ENCODE data around the gene EPHA6. TPM values are rescaled to one million over a fixed set of nuclear protein-coding genes. Genes with fewer than 3 reads are reported as not detected.

EPHA6 gene
- total RNA-seq, 1 experiment from 2014 or later, result 2.7 TPM

- Mint-ChIP-seq H3K27me3 (ENCODE audit: insufficient read depth, unreplicated experiment) (no peaks in the 10 kb centered on the region), H3K36me3 (ENCODE audit: insufficient read depth, unreplicated experiment) (no peaks in the 10 kb centered on the region), H3K4me3 (ENCODE audit: unreplicated experiment) (no peak overlapping the region), H3K27ac (ENCODE audit: unreplicated experiment) (no peak overlapping the region), H3K9me3 (ENCODE audit: unreplicated experiment) (no peaks in the 10 kb centered on the region), H3K4me1 (ENCODE audit: low read depth, unreplicated experiment) (no peaks in the 10 kb centered on the region)
- intact Hi-C loops (cut with micrococcal nuclease; ENCODE audit: unreplicated experiment), result no loop called here
- ChIA-PET POLR2A (no interaction called here), CTCF (no interaction called here)
- TF ChIP-seq, protein P1, sequence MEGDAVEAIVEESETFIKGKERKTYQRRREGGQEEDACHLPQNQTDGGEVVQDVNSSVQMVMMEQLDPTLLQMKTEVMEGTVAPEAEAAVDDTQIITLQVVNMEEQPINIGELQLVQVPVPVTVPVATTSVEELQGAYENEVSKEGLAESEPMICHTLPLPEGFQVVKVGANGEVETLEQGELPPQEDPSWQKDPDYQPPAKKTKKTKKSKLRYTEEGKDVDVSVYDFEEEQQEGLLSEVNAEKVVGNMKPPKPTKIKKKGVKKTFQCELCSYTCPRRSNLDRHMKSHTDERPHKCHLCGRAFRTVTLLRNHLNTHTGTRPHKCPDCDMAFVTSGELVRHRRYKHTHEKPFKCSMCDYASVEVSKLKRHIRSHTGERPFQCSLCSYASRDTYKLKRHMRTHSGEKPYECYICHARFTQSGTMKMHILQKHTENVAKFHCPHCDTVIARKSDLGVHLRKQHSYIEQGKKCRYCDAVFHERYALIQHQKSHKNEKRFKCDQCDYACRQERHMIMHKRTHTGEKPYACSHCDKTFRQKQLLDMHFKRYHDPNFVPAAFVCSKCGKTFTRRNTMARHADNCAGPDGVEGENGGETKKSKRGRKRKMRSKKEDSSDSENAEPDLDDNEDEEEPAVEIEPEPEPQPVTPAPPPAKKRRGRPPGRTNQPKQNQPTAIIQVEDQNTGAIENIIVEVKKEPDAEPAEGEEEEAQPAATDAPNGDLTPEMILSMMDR (IDR thresholded peaks at IDR 0.05; ENCODE audit: insufficient read depth in 1 of 2, low read depth in 1 of 2, low read length in 1 of 2, severe bottlenecking in 1 of 2, unreplicated experiment in 1 of 2), result no peak
- Histone ChIP-seq H3K4me3 (ENCODE audit: low read depth, low read length) (no peak overlapping the region), H3K9me3 (no peaks in the 10 kb centered on the region), H3K27me3 (replicated peaks; ENCODE audit: control insufficient read depth, insufficient read depth, low read length) (no peaks in the 10 kb centered on the region), H3K36me3 (ENCODE audit: control insufficient read depth, insufficient read depth, low read length) (no peaks in the 10 kb centered on the region), H3K4me1 (no peaks in the 10 kb centered on the region)
- DNase-seq, result no peak
- BruUV-seq (replicated peaks), result no TSS peak
These were observed 29.8 kb downstream of the EPHA6 start for GRCh38 chr3:96844204-96844514.

DNA sequence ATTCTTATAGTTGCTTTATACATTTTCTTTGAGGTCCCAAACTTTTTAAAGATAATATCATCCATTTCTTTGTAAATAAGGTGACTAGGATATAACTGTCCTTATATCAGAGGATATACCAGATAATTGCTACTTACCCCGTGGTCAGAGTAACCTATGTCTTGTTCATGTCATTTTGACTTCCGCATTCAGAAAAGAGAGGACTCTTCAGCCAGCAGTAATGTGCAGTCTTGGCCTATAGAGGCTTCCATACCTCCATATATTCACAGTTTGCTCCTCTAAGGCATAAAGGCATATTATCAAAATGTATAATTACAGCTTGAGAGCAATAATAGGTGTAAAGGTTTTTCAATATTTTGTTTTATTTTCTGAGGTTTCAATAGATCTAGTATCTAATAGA is 38.5 kb downstream of the EPHA6 start:
- no peaks in the 10 kb centered on the region for H3K36me3 ChIP-seq (ENCODE audit: control insufficient read depth, insufficient read depth, low read length)
- Mint-ChIP-seq H3K27ac (ENCODE audit: unreplicated experiment) (no peak overlapping the region), H3K36me3 (ENCODE audit: insufficient read depth, unreplicated experiment) (no peaks in the 10 kb centered on the region), H3K4me1 (ENCODE audit: low read depth, unreplicated experiment) (no peaks in the 10 kb centered on the region), H3K27me3 (ENCODE audit: insufficient read depth, unreplicated experiment) (no peaks in the 10 kb centered on the region), H3K4me3 (ENCODE audit: unreplicated experiment) (no peak overlapping the region), H3K9me3 (ENCODE audit: unreplicated experiment) (no peaks in the 10 kb centered on the region)
- no peak overlapping the region for H3K4me3 ChIP-seq (ENCODE audit: low read depth, low read length)
- CTCF ChIA-PET, result no interaction called here
- DNase-seq, result no peak
- H3K9me3 ChIP-seq, result no peaks in the 10 kb centered on the region
- intact Hi-C loops (cut with micrococcal nuclease; ENCODE audit: unreplicated experiment), result no loop called here
- no peaks in the 10 kb centered on the region for H3K4me1 ChIP-seq
- POLR2A ChIA-PET, result no interaction called here
- no peaks in the 10 kb centered on the region for H3K27me3 ChIP-seq (replicated peaks; ENCODE audit: control insufficient read depth, insufficient read depth, low read length)
- TF ChIP-seq, protein P1 (IDR thresholded peaks at IDR 0.05; ENCODE audit: insufficient read depth in 1 of 2, low read depth in 1 of 2, low read length in 1 of 2, severe bottlenecking in 1 of 2, unreplicated experiment in 1 of 2), result no peak
- no TSS peak for BruUV-seq (replicated peaks)

DNA sequence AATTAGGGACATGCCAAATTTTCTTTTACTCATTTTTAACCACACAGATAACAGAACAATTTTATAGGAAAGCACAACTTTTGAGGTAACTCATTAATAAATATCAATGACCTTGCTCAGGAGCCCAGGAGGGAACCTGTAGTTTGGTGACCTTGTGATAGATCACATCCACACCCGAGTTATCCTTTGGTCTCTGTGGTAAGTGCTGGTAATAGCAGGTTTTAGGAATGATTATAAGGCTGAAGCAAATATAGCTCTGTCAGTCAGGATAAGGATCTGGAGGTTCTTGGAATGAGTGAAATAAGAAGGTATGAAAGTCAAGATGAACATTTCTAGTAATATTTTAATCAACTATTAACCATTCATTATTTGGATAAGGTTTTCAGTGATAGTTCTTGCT is 46.5 kb downstream of the EPHA6 start:
- H3K9me3 Mint-ChIP-seq (ENCODE audit: unreplicated experiment), result no peaks in the 10 kb centered on the region
- H3K4me1 ChIP-seq, result no peaks in the 10 kb centered on the region
- H3K36me3 Mint-ChIP-seq (ENCODE audit: insufficient read depth, unreplicated experiment), result no peaks in the 10 kb centered on the region
- no peak overlapping the region for H3K4me3 Mint-ChIP-seq (ENCODE audit: unreplicated experiment)
- BruUV-seq (replicated peaks), result no TSS peak
- no peak overlapping the region for H3K27ac Mint-ChIP-seq (ENCODE audit: unreplicated experiment)
- no peaks in the 10 kb centered on the region for H3K36me3 ChIP-seq (ENCODE audit: control insufficient read depth, insufficient read depth, low read length)
- DNase-seq, result no peak
- ChIA-PET POLR2A (no interaction called here), CTCF (no interaction called here)
- H3K4me1 Mint-ChIP-seq (ENCODE audit: low read depth, unreplicated experiment), result no peaks in the 10 kb centered on the region
- H3K9me3 ChIP-seq, result no peaks in the 10 kb centered on the region
- no peaks in the 10 kb centered on the region for H3K27me3 ChIP-seq (replicated peaks; ENCODE audit: control insufficient read depth, insufficient read depth, low read length)
- intact Hi-C loops (cut with micrococcal nuclease; ENCODE audit: unreplicated experiment), result loop anchor here (10.0 kb wide), 2 partner anchors 264 to 494 kb away; no protein-coding TSS in a partner anchor
- no peaks in the 10 kb centered on the region for H3K27me3 Mint-ChIP-seq (ENCODE audit: insufficient read depth, unreplicated experiment)
- H3K4me3 ChIP-seq (ENCODE audit: low read depth, low read length), result no peak overlapping the region
- TF ChIP-seq, protein P1 (IDR thresholded peaks at IDR 0.05; ENCODE audit: insufficient read depth in 1 of 2, low read depth in 1 of 2, low read length in 1 of 2, severe bottlenecking in 1 of 2, unreplicated experiment in 1 of 2), result no peak

All from Caco-2 (cell line).